OCI-LY3 (cell line): ENCODE data around the gene CARTPT.

ENCODE experiments used
- H2AFZ ChIP-seq: fragments of 200-600, 300-600 bp; shearing (Covaris generic); 2 replicates; pipeline ENCODE4 v1.6.0; 2014; ENCODE audit warnings: antibody characterized with exemption, low read depth, low read length
- H3K27ac ChIP-seq: fragments of 200-600, 300-600 bp; sonication (generic); 2 replicates; pipeline ENCODE4 v1.5.1; 2014; ENCODE audit warnings: mild to moderate bottlenecking, low read length, moderate library complexity, mixed read lengths
- H3K27me3 ChIP-seq: fragments of 200-600, 300-600 bp; sonication (generic); 2 replicates; pipeline ENCODE4 v1.6.1; 2014; ENCODE audit warnings: low read depth, low read length, mixed read lengths
- H3K36me3 ChIP-seq: fragments of 200-600, 300-600 bp; sonication (generic); replicated peaks from 2 replicates; pipeline ENCODE3; 2014; ENCODE audit warnings: low read depth, low read length, mixed read lengths
- H3K4me1 ChIP-seq: fragments of 300-600, 200-600 bp; sonication (generic); 2 replicates; pipeline ENCODE4 v1.6.1; 2014; ENCODE audit warnings: low read length, mixed read lengths
- H3K4me2 ChIP-seq: fragments of 200-600, 300-600 bp; sonication (generic); 2 replicates; pipeline ENCODE4 v1.6.1; 2014; ENCODE audit warnings: low read length, mixed read lengths
- H3K4me3 ChIP-seq: fragments of 300-600, 200-600 bp; sonication (generic); 2 replicates; pipeline ENCODE4 v1.5.1; 2014; ENCODE audit warnings: antibody characterized with exemption, mild to moderate bottlenecking, low read length, moderate library complexity
- H3K79me2 ChIP-seq: fragments of 300-600, 200-600 bp; shearing (Covaris generic); 2 replicates; pipeline ENCODE4 v1.6.1; 2014; ENCODE audit warnings: mild to moderate bottlenecking, low read length, mixed read lengths
- H3K9ac ChIP-seq: fragments of 300-600, 200-600 bp; shearing (Covaris generic); 2 replicates; pipeline ENCODE4 v1.6.0; 2014; ENCODE audit warnings: mild to moderate bottlenecking, low read length, moderate library complexity
- H3K9me3 ChIP-seq: fragments of 200-600, 300-600 bp; shearing (Covaris generic); 2 replicates; pipeline ENCODE4 v1.6.1; 2014; ENCODE audit warnings: low read length, mixed read lengths; ENCODE audit not compliant: insufficient read depth
- H4K20me1 ChIP-seq: fragments of 200-600, 300-600 bp; sonication (generic); 2 replicates; pipeline ENCODE4 v1.6.1; 2016; ENCODE audit warnings: low read length, mixed read lengths; ENCODE audit not compliant: insufficient read depth
- EZH2phosphoT487 ChIP-seq: fragments of 200-600 bp; shearing (Covaris generic); IDR thresholded peaks from 2 replicates; pipeline ENCODE4 v1.6.1; 2018; ENCODE audit warnings: antibody characterized with exemption, mixed run types, low read depth
- TF ChIP-seq, protein P1 (sequence below): fragments of 200-600, 300-600 bp; sonication (generic); IDR thresholded peaks from 2 replicates; pipeline ENCODE4 v1.5.1; 2014; ENCODE audit warnings: antibody characterized with exemption, low read length, low read depth

The CARTPT gene

DNA sequence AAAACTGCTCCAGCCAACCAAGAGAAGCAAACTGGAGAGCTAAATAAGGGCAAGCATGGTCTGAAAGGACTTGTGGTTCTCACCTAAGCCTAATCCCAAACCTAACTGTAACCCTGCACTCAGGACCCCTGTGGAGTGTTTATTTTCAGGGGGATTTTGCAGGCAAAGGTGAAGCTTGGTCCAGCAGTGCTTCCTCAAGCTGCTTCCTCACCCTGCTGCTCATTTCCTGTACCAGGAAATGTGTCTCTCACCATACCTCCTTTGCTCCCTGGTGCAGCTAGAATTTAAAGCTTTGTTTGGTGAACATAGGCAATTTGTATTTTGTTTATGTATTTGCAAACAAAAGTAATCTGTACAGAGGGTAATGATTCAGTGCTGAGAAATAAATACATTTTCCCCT is 50.2 kb downstream of the CARTPT start:
- no peaks in the 10 kb centered on the region for H3K36me3 ChIP-seq
- no peaks in the 10 kb centered on the region for H4K20me1 ChIP-seq
- H3K27me3 ChIP-seq, result no peaks in the 10 kb centered on the region
- no peaks in the 10 kb centered on the region for H3K9me3 ChIP-seq
- no peak overlapping the region for H2AFZ ChIP-seq
- no peak for TF ChIP-seq EZH2phosphoT487
- TF ChIP-seq, protein P1, sequence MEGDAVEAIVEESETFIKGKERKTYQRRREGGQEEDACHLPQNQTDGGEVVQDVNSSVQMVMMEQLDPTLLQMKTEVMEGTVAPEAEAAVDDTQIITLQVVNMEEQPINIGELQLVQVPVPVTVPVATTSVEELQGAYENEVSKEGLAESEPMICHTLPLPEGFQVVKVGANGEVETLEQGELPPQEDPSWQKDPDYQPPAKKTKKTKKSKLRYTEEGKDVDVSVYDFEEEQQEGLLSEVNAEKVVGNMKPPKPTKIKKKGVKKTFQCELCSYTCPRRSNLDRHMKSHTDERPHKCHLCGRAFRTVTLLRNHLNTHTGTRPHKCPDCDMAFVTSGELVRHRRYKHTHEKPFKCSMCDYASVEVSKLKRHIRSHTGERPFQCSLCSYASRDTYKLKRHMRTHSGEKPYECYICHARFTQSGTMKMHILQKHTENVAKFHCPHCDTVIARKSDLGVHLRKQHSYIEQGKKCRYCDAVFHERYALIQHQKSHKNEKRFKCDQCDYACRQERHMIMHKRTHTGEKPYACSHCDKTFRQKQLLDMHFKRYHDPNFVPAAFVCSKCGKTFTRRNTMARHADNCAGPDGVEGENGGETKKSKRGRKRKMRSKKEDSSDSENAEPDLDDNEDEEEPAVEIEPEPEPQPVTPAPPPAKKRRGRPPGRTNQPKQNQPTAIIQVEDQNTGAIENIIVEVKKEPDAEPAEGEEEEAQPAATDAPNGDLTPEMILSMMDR, result no peak
- H3K9ac ChIP-seq, result no peak overlapping the region
- H3K4me3 ChIP-seq, result no peak overlapping the region
- H3K4me2 ChIP-seq, result no peak overlapping the region
- H3K27ac ChIP-seq, result no peak overlapping the region
- no peaks in the 10 kb centered on the region for H3K79me2 ChIP-seq
- H3K4me1 ChIP-seq, result no peaks in the 10 kb centered on the region

DNA sequence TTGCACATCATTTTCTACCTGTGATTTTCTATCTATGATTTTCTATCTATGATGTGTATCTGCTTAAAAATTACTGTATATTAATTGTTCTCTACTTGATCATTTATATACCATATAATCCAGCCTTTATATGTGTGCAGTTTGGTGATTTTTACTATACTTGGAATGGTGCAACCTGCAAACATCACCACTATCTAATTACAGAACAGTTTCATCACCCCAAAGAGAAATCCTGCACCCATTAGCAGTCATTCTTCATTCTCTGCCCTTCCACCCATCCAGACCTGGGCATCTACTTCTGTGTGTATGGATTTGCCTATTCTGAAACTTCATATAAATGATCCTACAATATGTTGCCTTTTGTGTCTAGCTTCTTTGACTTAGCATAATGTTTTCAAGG is 51.3 kb downstream of the CARTPT start:
- Histone ChIP-seq H3K4me3 (no peak overlapping the region), H3K9ac (no peak overlapping the region), H3K36me3 (no peaks in the 10 kb centered on the region), H2AFZ (no peak overlapping the region), H3K4me2 (no peak overlapping the region), H3K27ac (no peak overlapping the region), H3K4me1 (no peaks in the 10 kb centered on the region), H3K79me2 (no peaks in the 10 kb centered on the region), H4K20me1 (no peaks in the 10 kb centered on the region), H3K9me3 (no peaks in the 10 kb centered on the region), H3K27me3 (no peaks in the 10 kb centered on the region)
- TF ChIP-seq, protein P1, result no peak
- TF ChIP-seq EZH2phosphoT487, result no peak
